ENCODE measurements around the gene DAAM2. TPM values are rescaled to one million over a fixed set of nuclear protein-coding genes. Genes with fewer than 3 reads are reported as not detected.

Gene DAAM2
- total and polyA plus RNA-seq, 2 of the 8 experiments (the other 6 are each of a cell fraction or from before 2014, with no cell fraction given) = 1.5 to 2.9 TPM

GRCh38 chr6:39836606-39837005 is 44.4 kb downstream of the DAAM2 start:
- Histone ChIP-seq H3K79me2 (ENCODE audit: control insufficient read depth in 1 of 2, insufficient read depth in 2 of 2, low read length in 2 of 2) (no peaks in the 10 kb centered on the region), H2AK5ac (ENCODE audit: low read depth, low read length) (no peak overlapping the region), H4K8ac (ENCODE audit: extremely low read depth, insufficient read depth, low read length) (no peak overlapping the region), H3K27me3 (replicated peaks in 1 of 4; ENCODE audit: control insufficient read depth in 3 of 4, extremely low read depth in 1 of 4, insufficient read depth in 3 of 4, low read length in 3 of 4) (no peaks in the 10 kb centered on the region), H3K23ac (ENCODE audit: insufficient read length) (no peak overlapping the region), H3K23me2 (ENCODE audit: low read depth, low read length) (no peaks in the 10 kb centered on the region), H3K18ac (ENCODE audit: extremely low read depth, low read length) (no peak overlapping the region), H3K36me3 (ENCODE audit: control insufficient read depth in 2 of 4, insufficient read depth in 4 of 4, low read length in 3 of 4) (no peaks in the 10 kb centered on the region), H3K14ac (ENCODE audit: insufficient read length) (no peak overlapping the region), H3K9ac (replicated peaks in 1 of 4; ENCODE audit: extremely low read depth in 1 of 4, low read depth in 3 of 4, low read length in 3 of 4) (no peak overlapping the region), H3K4ac (replicated peaks; ENCODE audit: insufficient read length, low read depth, low read length) (no peak overlapping the region), H3K4me1 (replicated peaks in 1 of 4; ENCODE audit: control insufficient read depth in 3 of 4, insufficient read depth in 4 of 4, low read length in 3 of 4) (peaks cover 0 to 2% (median 0%) of the 10 kb centered on the region in 4 experiments; a peak in 2 of 7 replicates), H3K56ac (replicated peaks; ENCODE audit: insufficient read length, low read depth, low read length) (no peak overlapping the region), H3K4me3 (ENCODE audit: extremely low read depth in 1 of 4, insufficient read depth in 2 of 4, low read depth in 3 of 4, low read length in 4 of 4) (no peak overlapping the region), H2BK5ac (ENCODE audit: low read depth, low read length) (no peak overlapping the region), H4K91ac (replicated peaks; ENCODE audit: insufficient read length, low read length) (no peak overlapping the region), H3K79me1 (ENCODE audit: low read depth, low read length) (no peaks in the 10 kb centered on the region), H3K4me2 (ENCODE audit: insufficient read depth in 1 of 2, low read depth in 2 of 2, low read length in 2 of 2) (no peak overlapping the region), H3K27ac (ENCODE audit: low read depth, low read length) (no peak overlapping the region), H2BK12ac (ENCODE audit: low read depth, low read length) (no peak overlapping the region), H2BK20ac (ENCODE audit: low read length) (no peak overlapping the region), H2BK120ac (replicated peaks; ENCODE audit: low read depth, low read length) (no peak overlapping the region), H2AFZ (ENCODE audit: low read length) (no peak overlapping the region), H3K9me3 (ENCODE audit: insufficient read depth in 2 of 2, low read depth in 1 of 2, low read length in 1 of 2) (no peaks in the 10 kb centered on the region), H2BK15ac (ENCODE audit: low read length) (no peak overlapping the region), H4K20me1 (replicated peaks in 1 of 2; ENCODE audit: control insufficient read depth in 1 of 2, insufficient read depth in 2 of 2, low read length in 2 of 2) (no peaks in the 10 kb centered on the region), H4K5ac (ENCODE audit: insufficient read length, low read depth, low read length) (no peak overlapping the region)
- DNase-seq (ENCODE audit: low read depth in 1 of 2, low spot score in 2 of 2) (no peak), FAIRE-seq (no peak)
- ChIA-PET CTCF (ENCODE audit: partially characterized antibody) (interaction anchor here (0.7 to 1.3 kb wide), 4 partner anchors 9 to 474 kb away, joined by 3 to 4 read pairs (median 4); no protein-coding TSS in a partner anchor), POLR2A (ENCODE audit: partially characterized antibody) (no interaction called here)
- 92% methylated on average over 4 of the region's 4 CpGs; no CpG with 5 or more reads in 1 of the 2 experiments for WGBS, 2 experiments (ENCODE audit: extremely low coverage in 1 of 2, insufficient coverage in 1 of 2, insufficient read length in 1 of 2, insufficient replicate concordance in 2 of 2, low coverage in 1 of 2, low lambda C conversion rate in 2 of 2, missing lambda C conversion rate in 1 of 2)
- TF ChIP-seq KDM5A (IDR thresholded peaks at IDR 0.05; ENCODE audit: low read length) (no peak), EGR1 (IDR thresholded peaks at IDR 0.05; ENCODE audit: borderline replicate concordance, low read depth, low read length) (no peak), SIRT6 (IDR thresholded peaks at IDR 0.05; ENCODE audit: low read length) (no peak), EZH2 (IDR thresholded peaks at IDR 0.05; ENCODE audit: low read depth, low read length, severe bottlenecking) (no peak), FOSL1 (IDR thresholded peaks at IDR 0.05; ENCODE audit: insufficient read depth, low read depth, low read length) (no peak), GTF2F1 (IDR thresholded peaks at IDR 0.05; ENCODE audit: borderline replicate concordance, low read depth, low read length) (no peak), RFX5 (IDR thresholded peaks at IDR 0.05; ENCODE audit: borderline replicate concordance, low read depth, low read length) (no peak), SIX5 (IDR thresholded peaks at IDR 0.05; ENCODE audit: low read depth, low read length) (no peak)
